ELF-1 (cell line): Measurements from ENCODE around the gene WHRN.

Source experiments
- DNase-seq: peaks from one replicate; pipeline ENCODE4 v3.0.0-alpha.2; 2016; ENCODE audit warnings: low read depth, low spot score

Gene WHRN

DNA sequence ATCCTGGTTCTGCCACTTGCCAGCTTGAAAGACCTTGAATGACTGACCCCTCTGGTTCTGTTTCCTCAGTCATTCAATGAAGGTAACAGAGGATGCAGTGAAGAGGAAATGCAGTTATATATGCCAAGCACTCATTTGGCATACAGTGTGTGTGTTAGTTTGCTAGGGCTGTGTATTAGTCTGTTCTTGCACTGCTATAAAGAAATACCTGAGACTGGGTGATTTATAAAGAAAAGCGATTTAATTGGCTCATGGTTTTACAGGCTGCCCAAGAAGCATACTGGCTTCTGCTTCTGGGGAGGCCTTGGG is 8.6 kb upstream of the WHRN start:
- no peak for DNase-seq

DNA sequence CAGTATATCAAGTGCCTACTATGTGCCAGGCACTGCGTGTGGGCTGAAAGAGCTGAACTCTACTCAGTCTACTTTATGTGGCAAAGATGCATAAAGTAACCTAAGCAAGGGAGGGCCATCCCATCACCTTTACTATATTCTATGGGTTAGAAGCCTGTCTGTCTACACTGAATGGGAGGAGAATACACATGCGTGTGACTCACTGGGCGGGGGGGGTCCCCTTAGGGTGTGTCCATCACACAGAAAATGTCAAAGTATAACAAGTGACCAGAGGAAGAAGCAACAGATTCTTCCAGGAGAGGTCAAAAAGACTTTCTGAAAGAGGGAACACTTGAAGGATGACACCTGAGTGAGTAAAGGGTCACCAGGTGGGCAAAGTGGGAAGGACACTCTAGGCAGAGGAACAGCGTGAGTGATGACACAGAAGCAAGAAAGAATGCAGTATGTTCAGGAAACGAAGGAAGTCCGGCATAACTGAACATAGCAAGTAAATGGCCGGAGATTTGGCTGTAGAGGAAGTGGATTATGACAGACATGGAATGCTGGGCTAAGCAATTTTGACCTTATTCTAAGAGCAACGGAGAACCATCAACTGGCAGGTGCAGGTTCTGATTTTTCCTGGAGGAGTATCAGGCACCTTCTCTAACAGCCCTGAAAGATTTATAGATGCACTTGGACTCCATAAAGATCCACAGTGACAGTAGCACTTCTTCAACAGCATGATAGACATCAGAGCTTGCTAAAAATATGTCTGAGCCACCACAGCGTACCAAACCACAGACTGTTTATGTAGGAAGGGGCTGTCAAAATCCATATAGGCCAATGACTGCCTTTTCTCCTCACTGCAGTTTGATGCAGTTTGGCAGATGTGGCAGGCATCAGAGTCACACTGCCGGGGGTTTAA is 8.0 kb upstream of the WHRN start:
- DNase-seq = no peak

DNA sequence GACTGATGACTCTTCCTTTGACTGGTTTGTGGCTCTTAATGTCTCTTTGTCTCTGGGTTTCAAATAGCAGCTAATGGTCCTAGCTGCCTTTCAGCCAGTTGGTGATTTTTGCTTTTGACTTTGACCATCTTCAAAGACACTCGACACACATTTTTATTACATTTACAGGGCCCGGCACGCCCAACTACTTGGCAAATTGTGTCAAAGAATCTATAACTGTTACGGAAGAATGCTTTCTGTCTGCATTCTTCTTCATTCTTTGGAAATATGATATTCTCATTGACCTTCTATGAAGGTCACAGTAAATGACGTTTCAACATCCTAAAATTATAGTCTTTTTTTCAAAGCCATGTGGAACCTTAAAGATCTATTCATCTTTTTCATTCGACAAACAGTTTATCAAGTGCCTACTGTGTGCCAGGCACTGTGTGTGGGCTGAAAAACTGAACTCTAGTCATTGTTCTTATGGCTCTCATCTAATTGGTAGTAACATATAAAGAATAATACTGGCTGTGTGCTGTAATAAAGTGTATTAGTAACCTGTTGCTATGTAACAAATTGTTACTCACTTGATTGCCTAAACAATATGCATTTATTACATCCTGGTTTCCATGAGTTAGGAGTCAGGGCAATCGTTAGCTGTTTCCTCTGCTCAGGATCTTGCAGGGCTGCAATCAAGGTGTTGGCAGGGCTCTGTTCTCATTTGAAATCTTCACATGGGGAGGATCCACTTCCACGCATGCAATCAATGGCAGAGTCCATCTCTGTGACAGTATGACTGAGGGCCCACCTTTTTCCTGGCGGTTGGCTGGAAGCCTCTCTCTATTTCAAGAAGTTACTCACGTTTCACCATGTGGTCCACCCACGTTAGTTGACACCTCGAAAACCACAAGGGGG is 7.0 kb upstream of the WHRN start:
- DNase-seq = no peak

DNA sequence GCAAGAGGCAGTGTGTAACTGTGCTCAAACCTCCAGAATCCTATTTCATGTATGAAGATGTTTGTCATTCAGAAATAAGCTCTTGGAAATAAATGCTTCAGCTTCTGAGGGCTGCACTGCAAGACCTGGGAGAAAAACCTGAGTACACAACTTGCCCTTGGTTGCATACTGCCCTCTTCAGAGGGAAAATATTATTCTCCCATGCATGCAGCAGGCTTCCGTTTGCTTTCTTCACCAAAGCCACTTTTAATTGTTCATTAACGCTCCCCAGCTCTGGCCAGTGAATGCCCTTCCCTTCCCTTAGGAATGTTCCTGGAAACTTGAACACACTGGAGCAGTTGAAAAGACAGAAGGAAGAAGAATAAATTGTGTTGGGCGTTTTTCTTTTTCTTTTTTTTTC is 2.5 kb upstream of the WHRN start:
- peak; percentile 37 for DNase-seq

DNA sequence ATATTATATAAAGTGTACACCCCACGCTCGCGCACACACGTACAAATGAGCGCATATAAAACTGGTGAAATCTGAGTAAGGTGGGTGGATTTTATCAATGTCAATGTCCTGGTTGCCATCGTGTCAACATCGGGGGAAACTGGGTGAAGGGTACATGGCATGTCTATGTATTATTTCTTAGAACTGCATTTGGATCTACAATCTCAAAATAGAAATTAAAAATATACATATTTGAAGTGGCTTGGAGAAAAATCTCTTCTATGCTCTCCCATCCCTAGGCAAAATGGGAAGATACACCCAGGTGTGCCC is 763 bp upstream of the WHRN start:
- no peak for DNase-seq

DNA sequence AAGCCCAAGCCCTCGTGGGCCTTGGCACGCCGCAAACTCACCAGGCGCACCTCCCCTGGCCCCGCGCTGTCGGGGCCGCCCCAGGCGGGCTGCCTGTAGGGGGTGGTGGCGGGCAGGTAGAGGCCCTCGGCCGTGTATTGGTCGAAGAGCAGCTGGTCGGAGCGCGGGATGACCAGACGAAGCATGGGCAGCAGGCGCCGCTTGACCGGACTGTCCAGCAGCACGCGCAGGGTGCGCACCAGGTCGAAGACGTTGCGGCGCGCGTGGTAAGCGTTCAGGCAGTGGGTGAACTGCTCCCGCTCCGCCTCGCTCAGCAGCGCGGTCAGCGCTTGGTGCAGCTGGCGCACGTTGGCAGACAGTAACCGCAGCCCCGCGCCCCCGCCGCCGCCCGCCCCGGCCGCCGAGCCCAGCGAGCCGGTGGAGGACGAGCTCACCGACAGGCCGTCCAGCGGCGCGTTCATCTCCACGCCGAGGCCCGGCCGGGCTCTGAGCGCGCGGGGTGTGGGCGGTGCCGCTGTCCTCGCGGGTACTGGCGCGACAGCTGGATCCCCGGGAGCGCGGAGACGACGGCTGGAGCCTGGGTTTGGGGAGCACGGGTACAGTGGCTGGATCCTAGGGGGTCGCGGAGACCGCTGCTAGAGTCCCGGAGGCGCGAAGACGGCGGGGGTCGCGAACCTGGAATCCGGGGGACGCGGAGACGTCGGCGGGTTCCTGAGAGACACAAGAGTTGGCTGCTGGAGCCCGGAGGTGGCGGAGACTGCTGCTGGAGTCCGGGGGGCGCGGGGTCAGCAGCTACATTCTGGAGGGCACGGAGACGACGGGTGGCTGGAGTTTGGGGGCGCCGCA is 709 bp downstream of the WHRN start:
- peak; percentile 75 for DNase-seq

DNA sequence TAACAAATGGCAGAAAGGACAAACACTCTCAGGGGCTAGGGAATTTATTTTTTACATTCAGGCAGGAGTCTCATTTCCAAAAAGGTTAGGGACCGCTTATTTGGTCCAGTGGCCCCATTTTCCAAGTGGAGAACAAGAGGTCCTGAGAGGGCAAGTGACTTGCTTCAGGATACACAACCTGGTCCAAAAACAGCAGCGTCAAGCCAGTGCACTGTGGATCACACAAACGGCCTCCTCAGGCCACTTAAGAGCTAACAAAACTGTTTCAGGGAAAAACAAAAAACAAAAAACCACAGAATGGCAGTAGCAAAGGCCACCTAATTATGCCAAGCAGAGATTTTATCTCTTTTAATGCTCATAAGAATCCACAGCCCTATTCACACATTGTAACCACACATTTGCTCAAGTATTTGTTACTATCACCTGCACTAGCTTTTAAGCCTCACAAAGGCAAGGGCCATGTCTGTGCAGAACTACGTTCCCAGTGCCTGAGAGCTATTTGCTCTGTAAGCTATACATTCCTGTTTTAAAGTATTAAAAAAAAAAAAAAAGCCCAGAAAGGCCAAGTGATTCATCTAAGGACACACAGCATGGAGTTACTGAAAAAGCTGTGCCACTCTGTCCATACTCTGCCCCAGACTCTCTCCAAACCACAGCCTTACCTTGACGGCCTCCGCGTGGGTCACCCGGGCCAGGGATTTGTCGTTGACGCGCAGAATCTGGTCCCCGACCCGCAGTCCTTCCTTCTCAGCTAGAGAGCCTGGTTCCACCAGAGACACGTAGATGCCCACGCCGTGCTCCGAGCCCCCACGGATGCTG is 1.5 kb downstream of the WHRN start:
- DNase-seq = no peak

DNA sequence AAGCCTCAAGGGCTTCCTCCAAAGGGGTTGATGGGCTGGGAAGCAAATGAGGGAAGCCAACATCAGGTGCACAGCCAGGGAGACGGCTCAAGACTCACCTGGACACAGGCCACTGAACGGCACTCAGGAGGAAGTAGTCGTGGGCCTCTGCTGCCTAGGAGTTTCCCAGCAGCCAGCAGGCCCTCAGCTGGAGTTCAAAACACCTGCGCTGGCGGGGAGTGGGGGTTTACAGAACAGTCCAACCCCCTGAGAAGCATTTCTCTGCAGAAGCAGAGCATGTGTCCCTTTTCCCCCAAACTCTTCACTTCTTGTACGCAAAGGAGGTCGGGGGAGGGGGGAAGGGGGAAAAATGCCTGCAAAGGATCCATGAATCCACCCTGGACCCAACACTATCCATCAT is 2.3 kb downstream of the WHRN start:
- DNase-seq = peak; percentile 12

DNA sequence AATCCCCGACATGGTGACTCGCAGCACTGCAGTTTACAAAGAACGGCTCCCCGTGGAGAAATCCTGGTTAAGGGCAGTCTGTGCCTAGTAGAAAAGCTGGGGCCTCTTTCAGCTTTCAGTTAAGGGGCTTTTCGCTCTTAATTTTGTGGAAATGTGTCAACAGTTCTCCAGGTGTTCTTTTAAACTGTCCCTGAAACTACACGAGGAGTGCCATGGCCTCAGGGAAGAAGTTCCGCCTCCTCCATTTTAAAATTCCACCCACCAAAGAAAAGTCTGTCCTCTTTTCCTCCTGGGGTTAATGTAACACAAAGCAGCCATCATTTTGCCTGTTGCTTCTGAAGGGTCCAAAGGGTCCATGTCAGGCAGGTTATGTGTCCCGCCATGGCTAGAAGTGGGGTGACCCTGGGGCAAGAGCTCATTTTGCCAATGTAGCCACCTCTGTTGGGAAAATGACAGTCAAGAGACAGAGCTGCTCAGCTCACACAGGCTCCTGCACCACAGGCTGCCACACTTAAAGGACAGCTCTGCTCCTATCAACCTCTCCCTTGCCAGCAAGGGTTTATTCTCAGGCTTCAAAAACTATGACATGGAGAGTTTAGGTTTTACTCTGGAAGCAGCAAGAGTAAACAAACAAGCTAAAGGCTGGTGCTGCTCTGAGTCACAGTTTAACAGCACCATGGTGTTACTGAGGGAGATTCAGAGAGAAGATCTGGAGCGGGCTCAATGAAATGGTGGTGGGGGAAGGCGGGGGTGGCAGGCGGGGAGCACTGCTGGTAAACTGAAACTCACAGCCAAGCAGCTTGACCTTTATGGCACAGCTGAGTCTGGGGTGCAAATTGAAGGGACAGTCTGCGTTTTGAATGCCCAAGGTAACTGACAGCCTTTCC is 3.2 kb downstream of the WHRN start:
- DNase-seq = peak; percentile 72

DNA sequence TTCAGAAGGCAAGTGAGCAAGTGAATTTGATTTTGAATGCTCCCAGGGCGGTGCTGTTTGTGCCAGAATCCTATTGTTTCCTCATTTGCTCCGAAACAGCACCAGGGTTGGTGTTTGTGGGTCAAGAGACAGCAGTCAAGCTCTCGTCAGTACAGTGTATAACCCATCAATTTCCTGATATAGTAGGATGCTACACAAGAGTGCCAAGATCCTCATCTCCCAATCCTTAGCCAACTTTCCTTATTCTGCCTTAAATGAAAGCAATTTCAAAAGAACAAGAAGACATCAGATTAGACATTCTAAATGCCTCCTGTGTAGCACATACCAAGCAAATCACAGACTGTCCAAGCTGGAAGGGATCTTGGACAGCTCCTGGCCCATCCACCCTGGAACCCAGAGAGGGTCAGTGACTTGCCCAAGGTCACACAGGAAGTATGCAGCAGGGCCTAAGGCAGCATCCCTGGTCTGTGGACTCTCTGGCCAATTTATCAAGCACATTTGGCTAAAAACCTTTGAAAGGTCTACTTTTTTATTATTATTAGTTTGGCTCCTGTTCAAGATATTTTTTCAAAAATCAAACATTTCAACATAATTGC is 4.5 kb downstream of the WHRN start:
- DNase-seq = no peak

DNA sequence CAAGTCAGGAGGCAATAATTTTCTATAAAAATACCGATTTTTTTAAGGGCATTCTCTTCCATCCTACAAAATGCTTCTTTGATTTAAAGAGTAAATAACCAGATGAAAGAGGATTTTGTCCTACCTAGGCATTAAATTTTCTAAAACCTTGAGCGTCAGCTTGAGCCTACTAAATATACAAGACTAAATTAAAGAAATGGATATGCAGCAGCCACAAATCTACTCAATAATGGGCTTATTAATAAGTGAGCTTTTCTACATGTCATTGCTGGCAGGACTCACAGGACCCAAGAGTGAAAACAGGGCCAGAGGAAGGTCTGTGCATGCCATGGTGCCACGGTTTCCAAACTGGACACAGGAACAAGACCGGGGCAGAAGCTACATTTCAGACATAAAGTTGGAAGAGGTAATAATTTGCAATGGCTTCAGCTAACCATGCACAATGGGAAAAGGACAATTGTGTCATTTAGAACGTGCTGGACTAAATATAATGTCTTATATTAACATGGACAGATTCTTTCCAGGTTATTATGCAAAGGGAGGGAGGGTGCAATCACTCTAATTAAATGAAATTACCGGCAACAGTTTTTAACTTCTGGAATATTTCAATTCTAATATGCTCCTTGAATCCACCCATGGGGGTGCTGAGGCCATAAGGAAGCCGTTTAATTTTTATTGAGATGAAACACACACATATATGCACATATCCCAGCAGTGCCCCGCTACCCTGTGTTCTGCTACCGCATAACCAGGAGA is 5.2 kb downstream of the WHRN start:
- no peak for DNase-seq

DNA sequence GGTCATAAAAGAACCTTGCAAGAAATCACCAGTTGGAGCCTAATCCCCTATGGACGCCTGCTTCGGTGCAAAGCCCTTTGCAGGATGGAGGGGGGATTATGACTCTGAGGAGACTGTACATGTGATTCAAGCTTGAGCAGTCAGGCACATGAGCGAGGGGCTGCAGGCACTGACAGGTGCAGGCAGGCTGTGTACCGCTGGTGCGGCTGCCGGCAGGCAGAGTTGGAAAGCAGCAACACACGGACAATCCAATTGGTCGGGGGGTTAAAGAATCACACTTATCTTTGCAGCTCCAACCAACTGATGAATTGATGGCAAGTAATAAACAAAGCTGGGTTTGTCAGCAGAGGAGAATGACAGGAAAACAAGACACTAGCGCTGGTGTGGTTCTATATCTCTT is 5.7 kb downstream of the WHRN start:
- peak; percentile 8 for DNase-seq

DNA sequence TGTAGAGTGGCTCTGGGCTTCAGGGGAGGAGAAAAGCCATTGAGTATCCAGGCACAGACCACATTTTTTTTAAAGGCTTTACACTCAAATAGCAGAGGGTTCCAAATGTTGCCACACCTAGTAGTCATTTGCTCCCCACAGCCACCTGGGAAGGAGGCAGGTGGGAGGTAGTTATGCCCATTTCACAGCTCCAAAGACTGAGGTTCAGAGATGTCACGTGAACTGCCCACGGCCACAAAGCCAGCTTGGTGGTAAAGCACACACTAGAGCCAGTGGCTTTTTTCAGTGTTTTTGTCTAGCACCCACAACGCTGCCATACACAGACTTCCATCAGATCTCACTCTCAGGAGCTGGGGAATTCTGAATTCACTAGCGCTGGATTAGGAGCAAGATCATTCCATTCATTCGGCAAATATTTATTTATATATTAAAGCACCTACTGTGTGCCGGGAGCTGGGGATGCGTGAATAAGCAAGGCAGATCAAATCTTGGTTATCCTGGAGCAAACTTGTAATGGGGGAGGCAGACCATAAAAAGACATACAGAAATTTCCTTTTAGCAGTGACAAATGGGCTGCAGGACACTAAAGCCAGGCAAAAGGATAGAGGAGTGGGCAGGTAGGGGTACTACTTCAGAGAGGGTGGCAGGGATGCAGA is 7.4 kb downstream of the WHRN start:
- no peak for DNase-seq

DNA sequence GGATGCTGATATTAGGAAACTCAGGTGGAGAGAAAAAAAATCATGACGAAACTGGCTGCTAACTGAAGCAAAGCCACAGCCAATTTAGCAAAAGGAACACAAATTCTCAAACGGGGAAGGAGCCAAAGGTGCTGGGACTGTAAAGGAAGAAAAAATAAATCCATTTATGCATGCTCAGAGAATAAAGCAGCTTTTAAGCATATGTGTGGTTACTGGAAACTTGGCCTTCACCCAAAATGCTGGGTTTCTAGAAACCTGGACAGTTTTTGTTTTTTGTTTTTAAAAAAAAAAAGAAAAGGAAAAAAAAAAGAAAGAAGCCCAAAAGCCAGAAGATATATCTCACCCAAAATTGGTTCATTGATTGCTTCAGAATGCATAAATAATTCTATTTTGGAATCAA is 8.0 kb downstream of the WHRN start:
- no peak for DNase-seq

DNA sequence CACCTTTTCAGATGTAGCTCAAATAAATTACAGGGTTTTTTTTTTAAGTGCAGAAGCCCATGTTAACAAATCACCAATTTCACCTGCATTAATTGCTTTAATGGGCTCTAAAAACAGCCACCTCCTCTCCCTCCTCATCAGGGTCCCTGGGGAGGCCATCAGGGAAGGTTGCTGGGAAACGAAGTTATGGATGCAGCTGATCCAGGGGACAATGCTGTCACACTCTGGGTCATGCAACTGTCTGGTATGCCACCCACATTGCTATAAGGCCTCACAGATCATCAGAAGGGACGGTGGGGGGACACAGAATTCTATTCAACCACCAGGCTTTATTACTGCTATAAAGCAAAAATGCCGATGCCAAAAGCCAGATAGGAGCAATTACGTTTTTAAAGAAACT is 9.3 kb downstream of the WHRN start:
- DNase-seq = no peak

DNA sequence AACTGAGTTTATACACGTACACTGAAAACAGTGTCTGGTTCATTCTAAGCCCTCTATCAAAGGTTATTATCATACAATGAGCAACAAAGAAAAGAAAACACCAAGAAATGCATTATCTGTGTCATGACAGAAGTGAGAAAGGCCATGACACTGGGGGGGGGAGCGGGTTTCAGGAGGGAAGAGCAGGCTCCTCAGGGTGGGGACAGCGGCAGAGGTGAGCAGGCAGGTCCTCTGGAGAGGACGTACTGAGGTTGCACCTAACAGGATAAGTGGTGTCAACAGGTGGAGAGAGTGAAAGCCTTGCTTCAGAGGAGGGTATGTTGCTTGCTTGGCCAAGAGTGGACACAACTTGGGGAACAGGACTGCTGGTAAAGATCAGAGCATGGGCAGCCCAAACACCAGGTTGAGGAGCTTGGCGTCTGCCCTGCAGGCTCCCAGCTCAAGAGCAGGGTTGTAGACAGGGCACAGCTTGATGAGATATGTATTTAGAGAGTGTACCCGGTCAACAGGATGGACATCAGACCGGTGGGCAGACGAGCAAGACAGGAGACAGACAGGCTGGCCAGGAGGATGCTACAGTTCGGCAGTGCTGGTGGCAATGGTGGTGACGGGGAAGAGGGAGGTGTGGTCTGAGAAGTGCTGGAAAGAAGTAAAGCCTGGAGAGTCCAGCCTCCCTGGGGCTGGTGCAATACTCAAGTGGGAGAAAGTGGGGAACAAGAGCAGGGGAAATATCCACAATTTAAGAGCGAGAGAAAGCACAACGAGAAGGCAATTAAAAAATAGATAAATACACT is 10.3 kb downstream of the WHRN start:
- DNase-seq = no peak

DNA sequence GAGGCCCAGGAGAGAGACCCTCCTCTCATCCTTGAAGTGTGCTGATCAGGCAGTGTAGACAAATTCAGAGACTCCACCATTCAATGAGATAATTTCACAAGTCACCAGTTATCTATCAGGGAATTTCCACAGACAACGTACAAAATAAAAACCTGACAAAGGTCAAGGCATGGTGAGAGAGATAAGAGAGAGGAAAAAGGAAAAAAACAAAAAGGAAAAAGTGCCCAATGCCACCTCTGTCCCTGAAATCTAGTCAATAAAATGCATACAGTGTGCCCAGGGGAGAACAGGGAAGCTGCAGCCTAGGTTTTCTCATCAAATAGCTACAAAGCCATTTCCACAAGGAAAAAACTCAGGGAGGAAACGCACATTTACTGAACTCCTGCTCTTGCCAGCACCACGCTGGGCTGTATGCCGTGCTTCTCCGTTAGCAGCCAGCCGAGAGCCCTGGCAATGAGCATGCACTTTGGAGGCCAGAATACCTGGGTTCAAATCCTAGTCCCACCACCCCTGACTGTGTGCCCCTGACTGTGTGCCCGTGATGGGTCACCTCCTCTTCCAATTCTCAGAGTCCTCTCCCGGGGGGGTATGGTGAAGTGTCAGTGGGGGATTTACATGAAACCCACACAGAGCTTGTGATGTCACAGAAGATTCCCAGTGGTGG is 11.6 kb downstream of the WHRN start:
- DNase-seq = no peak
